HepG2 (cell line): ENCODE results near the gene POP7. TPM values are rescaled to one million over a fixed set of nuclear protein-coding genes. Genes with fewer than 3 reads are reported as not detected.
A peak's percentile ranks its signal among the peaks of the same experiment; 100 is the strongest.

Experiments
- FOXK2 ChIP-seq: fragments of 450-650 bp; IDR thresholded peaks from 2 replicates; pipeline ENCODE4 v1.6.1; 2016
- FOXP4 ChIP-seq: sonication (generic); formaldehyde crosslinking; IDR thresholded peaks from 2 replicates; pipeline ENCODE4 v1.4.0; 2020; ENCODE audit warnings: missing genetic modification reagents
- GPN1 ChIP-seq: sonication (generic); formaldehyde crosslinking; IDR thresholded peaks from 2 replicates; pipeline ENCODE4 v1.5.1; 2020; ENCODE audit warnings: missing genetic modification reagents, borderline replicate concordance
- HCFC1 ChIP-seq: fragments of 150-350 bp; IDR thresholded peaks from 2 replicates; pipeline ENCODE4 v1.6.1; 2014; ENCODE audit warnings: low read depth, low read length
- HNF4A ChIP-seq: sonication (generic); formaldehyde crosslinking; IDR thresholded peaks from 2 replicates; pipeline ENCODE4 v1.4.0; 2020; ENCODE audit warnings: missing genetic modification reagents
- IKZF5 ChIP-seq: IDR thresholded peaks from 2 replicates; pipeline ENCODE4 v1.6.1; 2018; ENCODE audit warnings: missing genetic modification reagents, mild to moderate bottlenecking, missing compliant biosample characterization
- MAFF ChIP-seq: IDR thresholded peaks from 2 replicates; pipeline ENCODE4 v1.6.1; 2011; ENCODE audit warnings: low read depth, low read length, improper control_type of control experiment
- MTA3 ChIP-seq: sonication (generic); formaldehyde crosslinking; IDR thresholded peaks from 2 replicates; pipeline ENCODE4 v1.4.0; 2020; ENCODE audit warnings: missing genetic modification reagents
- PCBP1 ChIP-seq: fragments of 200-400 bp; formaldehyde crosslinking; IDR thresholded peaks from 2 replicates; pipeline ENCODE4 v1.6.1; 2017; ENCODE audit warnings: mild to moderate bottlenecking, low read depth, low read length, borderline replicate concordance
- PREB ChIP-seq: sonication (generic); formaldehyde crosslinking; IDR thresholded peaks from 2 replicates; pipeline ENCODE4 v1.4.0; 2020; ENCODE audit warnings: missing genetic modification reagents
- SMAD9 ChIP-seq: sonication (generic); formaldehyde crosslinking; IDR thresholded peaks from 2 replicates; pipeline ENCODE4 v1.5.1; 2020; ENCODE audit warnings: mild to moderate bottlenecking, missing genetic modification reagents
- SOX5 ChIP-seq: IDR thresholded peaks from 2 replicates; pipeline ENCODE4 v1.6.1; 2016; ENCODE audit warnings: borderline replicate concordance
- THAP11 ChIP-seq: IDR thresholded peaks from 2 replicates; pipeline ENCODE4 v1.6.1; 2016; ENCODE audit warnings: missing biosample characterization, missing genetic modification reagents
- ZBTB21 ChIP-seq: sonication (generic); formaldehyde crosslinking; IDR thresholded peaks from 2 replicates; pipeline ENCODE4 v1.4.0; 2020; ENCODE audit warnings: missing genetic modification reagents
- ZFX ChIP-seq: sonication (generic); formaldehyde crosslinking; IDR thresholded peaks from 2 replicates; pipeline ENCODE4 v1.4.0; 2020; ENCODE audit warnings: mild to moderate bottlenecking, low read depth, missing genetic modification reagents, moderate library complexity
- ZNF431 ChIP-seq: sonication (generic); formaldehyde crosslinking; IDR thresholded peaks from 2 replicates; pipeline ENCODE4 v1.9.0; 2022; ENCODE audit warnings: missing genetic modification reagents, low read depth, mild to moderate bottlenecking, borderline replicate concordance
- ZNF589 ChIP-seq: sonication (generic); formaldehyde crosslinking; conservative IDR thresholded peaks from 2 replicates; pipeline ENCODE4 v1.8.0; 2022; ENCODE audit warnings: mild to moderate bottlenecking, moderate library complexity, missing genetic modification reagents
- ZNF761 ChIP-seq: sonication (generic); formaldehyde crosslinking; conservative IDR thresholded peaks from 2 replicates; pipeline ENCODE4 v1.4.0; 2020; ENCODE audit warnings: mild to moderate bottlenecking, missing genetic modification reagents
- polyA plus RNA-seq, 8 experiments: library from polyadenylated mRNA; depleted of rRNA in 3 of 8; stranded (reverse) in 7 of 8; unstranded in 1 of 8; fragments of >200 nt; fragmentation: Illumina TruSeq in 4 of 8; extraction: Trizol in 4 of 8; gene quantifications; 2 replicates each; pipeline versions ENCODE4 v1.2.1 to v1.2.3, GENCODE V29; 2011 to 2016; ENCODE audit warnings: low read depth in 4 of 8, missing spikeins in 1 of 8, mixed read lengths in 1 of 8; ENCODE audit not compliant: insufficient read depth in 1 of 8
- total RNA-seq, 5 experiments: library from RNA; depleted of rRNA; stranded (reverse); fragments of >200 nt; fragmentation: Illumina TruSeq; extraction: Trizol; gene quantifications; 2 replicates each; pipeline ENCODE4 v1.2.3, GENCODE V29; 2016; ENCODE audit warnings: low read depth in 1 of 5
- TF ChIP-seq, protein P1 (sequence below): sonication (generic); formaldehyde crosslinking; IDR thresholded peaks from 2 replicates; pipeline ENCODE4 v1.4.0; 2020; ENCODE audit warnings: mild to moderate bottlenecking, missing genetic modification reagents
- TF ChIP-seq, protein P2 (sequence below): sonication (generic); formaldehyde crosslinking; IDR thresholded peaks from 2 replicates; pipeline ENCODE4 v1.5.1; 2020; ENCODE audit warnings: missing genetic modification reagents, mild to moderate bottlenecking, borderline replicate concordance
- TF ChIP-seq, protein P3 (sequence below): sonication (generic); formaldehyde crosslinking; IDR thresholded peaks from 2 replicates; pipeline ENCODE4 v1.4.0; 2020; ENCODE audit warnings: mild to moderate bottlenecking, missing genetic modification reagents

Gene POP7
- total and polyA plus RNA-seq, 2 of the 13 experiments (the other 11 are each of a cell fraction or from before 2014, with no cell fraction given): 63.9 to 91.1 TPM

DNA sequence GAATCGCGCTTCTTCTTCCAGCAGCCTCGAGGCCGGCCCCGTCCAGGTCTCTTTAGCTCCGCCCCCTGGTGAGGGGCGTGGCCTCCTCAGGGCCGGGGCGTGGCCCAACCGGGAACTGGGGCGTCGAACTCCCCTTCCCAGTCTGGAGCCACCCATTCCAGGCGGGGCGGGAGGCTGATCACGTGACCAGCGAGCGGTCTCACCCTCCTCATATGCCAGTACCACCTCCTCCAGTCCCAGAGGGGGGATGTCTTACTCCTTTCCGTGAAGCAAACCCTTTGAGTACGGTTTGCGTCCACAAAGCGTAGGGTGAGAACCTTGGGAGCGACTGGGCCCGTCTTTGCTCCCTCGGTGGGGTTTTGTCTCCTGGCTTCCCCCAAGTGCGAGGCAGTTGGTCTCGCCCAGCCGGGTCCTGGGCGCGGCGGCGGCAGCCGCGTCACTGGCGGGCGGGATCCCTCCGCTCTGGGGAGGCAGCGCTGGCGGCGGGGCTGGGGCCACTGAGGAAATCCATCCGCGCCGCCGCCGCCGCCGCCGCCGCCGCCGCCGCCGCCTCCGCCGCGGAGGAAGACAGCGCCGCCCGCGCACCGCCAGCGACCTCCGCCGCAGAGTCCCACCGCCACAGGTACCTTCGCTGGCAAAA lies 32.5 kb upstream of the POP7 start, which contains the start of gene GNB2 (continued):
- peak; percentile 81 for TF ChIP-seq THAP11 (CRISPR knock-in tag)
- TF ChIP-seq SMAD9 (CRISPR knock-in tag): no peak
- TF ChIP-seq HNF4A: peak; percentile 25; the same call in 1 of the 2 replicates
- no peak for TF ChIP-seq GPN1 (CRISPR knock-in tag)
- TF ChIP-seq PREB (CRISPR knock-in tag): no peak
- TF ChIP-seq, protein P1, sequence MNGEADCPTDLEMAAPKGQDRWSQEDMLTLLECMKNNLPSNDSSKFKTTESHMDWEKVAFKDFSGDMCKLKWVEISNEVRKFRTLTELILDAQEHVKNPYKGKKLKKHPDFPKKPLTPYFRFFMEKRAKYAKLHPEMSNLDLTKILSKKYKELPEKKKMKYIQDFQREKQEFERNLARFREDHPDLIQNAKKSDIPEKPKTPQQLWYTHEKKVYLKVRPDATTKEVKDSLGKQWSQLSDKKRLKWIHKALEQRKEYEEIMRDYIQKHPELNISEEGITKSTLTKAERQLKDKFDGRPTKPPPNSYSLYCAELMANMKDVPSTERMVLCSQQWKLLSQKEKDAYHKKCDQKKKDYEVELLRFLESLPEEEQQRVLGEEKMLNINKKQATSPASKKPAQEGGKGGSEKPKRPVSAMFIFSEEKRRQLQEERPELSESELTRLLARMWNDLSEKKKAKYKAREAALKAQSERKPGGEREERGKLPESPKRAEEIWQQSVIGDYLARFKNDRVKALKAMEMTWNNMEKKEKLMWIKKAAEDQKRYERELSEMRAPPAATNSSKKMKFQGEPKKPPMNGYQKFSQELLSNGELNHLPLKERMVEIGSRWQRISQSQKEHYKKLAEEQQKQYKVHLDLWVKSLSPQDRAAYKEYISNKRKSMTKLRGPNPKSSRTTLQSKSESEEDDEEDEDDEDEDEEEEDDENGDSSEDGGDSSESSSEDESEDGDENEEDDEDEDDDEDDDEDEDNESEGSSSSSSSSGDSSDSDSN (CRISPR knock-in tag): peak; percentile 75
- TF ChIP-seq MTA3 (CRISPR knock-in tag): no peak
- TF ChIP-seq FOXK2: peak; percentile 99
- TF ChIP-seq, protein P2, sequence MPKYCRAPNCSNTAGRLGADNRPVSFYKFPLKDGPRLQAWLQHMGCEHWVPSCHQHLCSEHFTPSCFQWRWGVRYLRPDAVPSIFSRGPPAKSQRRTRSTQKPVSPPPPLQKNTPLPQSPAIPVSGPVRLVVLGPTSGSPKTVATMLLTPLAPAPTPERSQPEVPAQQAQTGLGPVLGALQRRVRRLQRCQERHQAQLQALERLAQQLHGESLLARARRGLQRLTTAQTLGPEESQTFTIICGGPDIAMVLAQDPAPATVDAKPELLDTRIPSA (CRISPR knock-in tag): peak; percentile 39; the same call in 1 of the 2 replicates
- no peak for TF ChIP-seq ZNF431
- TF ChIP-seq HCFC1: no peak
- TF ChIP-seq ZFX (CRISPR knock-in tag): peak; percentile 76; the same call in 1 of the 2 replicates
- peak; percentile 44; the same call in 1 of the 2 replicates for TF ChIP-seq FOXP4 (CRISPR knock-in tag)
- peak; percentile 81; the same call in 1 of the 2 replicates for TF ChIP-seq ZNF589 (CRISPR knock-in tag)
- no peak for TF ChIP-seq ZBTB21
- TF ChIP-seq ZNF761: no peak
- TF ChIP-seq MAFF: no peak
- TF ChIP-seq, protein P3, sequence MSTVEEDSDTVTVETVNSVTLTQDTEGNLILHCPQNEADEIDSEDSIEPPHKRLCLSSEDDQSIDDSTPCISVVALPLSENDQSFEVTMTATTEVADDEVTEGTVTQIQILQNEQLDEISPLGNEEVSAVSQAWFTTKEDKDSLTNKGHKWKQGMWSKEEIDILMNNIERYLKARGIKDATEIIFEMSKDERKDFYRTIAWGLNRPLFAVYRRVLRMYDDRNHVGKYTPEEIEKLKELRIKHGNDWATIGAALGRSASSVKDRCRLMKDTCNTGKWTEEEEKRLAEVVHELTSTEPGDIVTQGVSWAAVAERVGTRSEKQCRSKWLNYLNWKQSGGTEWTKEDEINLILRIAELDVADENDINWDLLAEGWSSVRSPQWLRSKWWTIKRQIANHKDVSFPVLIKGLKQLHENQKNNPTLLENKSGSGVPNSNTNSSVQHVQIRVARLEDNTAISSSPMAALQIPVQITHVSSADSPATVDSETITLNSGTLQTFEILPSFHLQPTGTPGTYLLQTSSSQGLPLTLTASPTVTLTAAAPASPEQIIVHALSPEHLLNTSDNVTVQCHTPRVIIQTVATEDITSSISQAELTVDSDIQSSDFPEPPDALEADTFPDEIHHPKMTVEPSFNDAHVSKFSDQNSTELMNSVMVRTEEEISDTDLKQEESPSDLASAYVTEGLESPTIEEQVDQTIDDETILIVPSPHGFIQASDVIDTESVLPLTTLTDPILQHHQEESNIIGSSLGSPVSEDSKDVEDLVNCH: no peak
- peak; percentile 75; the same call in 1 of the 2 replicates for TF ChIP-seq IKZF5 (CRISPR knock-in tag)
- peak; percentile 89; the same call in 1 of the 2 replicates for TF ChIP-seq PCBP1
- TF ChIP-seq SOX5 (CRISPR knock-in tag): peak; percentile 36; the same call in 1 of the 2 replicates
